ENCODE results near the gene KRT71.

The KRT71 gene

GRCh38 chr12:52541709-52542108 lies 11.2 kb downstream of the KRT71 start:
- Mint-ChIP-seq H3K4me1 (ENCODE audit: low read depth) (peaks cover 4% of the 10 kb centered on the region), H3K27ac (no peak overlapping the region), H3K9me3 (no peaks in the 10 kb centered on the region), H3K27me3 (ENCODE audit: low read depth) (peaks cover 4% of the 10 kb centered on the region), H3K36me3 (ENCODE audit: low read depth) (no peaks in the 10 kb centered on the region), H3K4me3 (no peak overlapping the region)
- DNase-seq (ENCODE audit: low spot score), result no peak

GRCh38 chr12:52540531-52540930 lies 12.4 kb downstream of the KRT71 start:
- no peak overlapping the region for H3K4me3 Mint-ChIP-seq
- H3K4me1 Mint-ChIP-seq (ENCODE audit: low read depth), result peaks cover 4% of the 10 kb centered on the region
- no peak for DNase-seq (ENCODE audit: low spot score)
- no peaks in the 10 kb centered on the region for H3K36me3 Mint-ChIP-seq (ENCODE audit: low read depth)
- H3K9me3 Mint-ChIP-seq, result no peaks in the 10 kb centered on the region
- no peak overlapping the region for H3K27ac Mint-ChIP-seq
- H3K27me3 Mint-ChIP-seq (ENCODE audit: low read depth), result peaks cover 4% of the 10 kb centered on the region

GRCh38 chr12:52539821-52540173 lies 13.1 kb downstream of the KRT71 start:
- Mint-ChIP-seq H3K27ac (no peak overlapping the region), H3K4me3 (no peak overlapping the region), H3K27me3 (ENCODE audit: low read depth) (no peaks in the 10 kb centered on the region), H3K4me1 (ENCODE audit: low read depth) (peaks cover 4% of the 10 kb centered on the region), H3K36me3 (ENCODE audit: low read depth) (no peaks in the 10 kb centered on the region), H3K9me3 (no peaks in the 10 kb centered on the region)
- no peak for DNase-seq (ENCODE audit: low spot score)

- peaks cover 4% of the 10 kb centered on the region for H3K4me1 Mint-ChIP-seq (ENCODE audit: low read depth)
- H3K27me3 Mint-ChIP-seq (ENCODE audit: low read depth), result no peaks in the 10 kb centered on the region
- no peak overlapping the region for H3K4me3 Mint-ChIP-seq
- DNase-seq (ENCODE audit: low spot score), result no peak
- no peak overlapping the region for H3K27ac Mint-ChIP-seq
- H3K36me3 Mint-ChIP-seq (ENCODE audit: low read depth), result no peaks in the 10 kb centered on the region
- no peaks in the 10 kb centered on the region for H3K9me3 Mint-ChIP-seq
These were observed 13.7 kb downstream of the KRT71 start for GRCh38 chr12:52539083-52539820.

GRCh38 chr12:52537101-52537500 lies 15.8 kb downstream of the KRT71 start:
- Mint-ChIP-seq H3K4me1 (ENCODE audit: low read depth) (no peaks in the 10 kb centered on the region), H3K9me3 (no peaks in the 10 kb centered on the region), H3K27me3 (ENCODE audit: low read depth) (no peaks in the 10 kb centered on the region), H3K36me3 (ENCODE audit: low read depth) (no peaks in the 10 kb centered on the region), H3K27ac (no peak overlapping the region), H3K4me3 (no peak overlapping the region)
- no peak for DNase-seq (ENCODE audit: low spot score)

- no peaks in the 10 kb centered on the region for H3K36me3 Mint-ChIP-seq (ENCODE audit: low read depth)
- no peak overlapping the region for H3K4me3 Mint-ChIP-seq
- H3K9me3 Mint-ChIP-seq, result no peaks in the 10 kb centered on the region
- no peaks in the 10 kb centered on the region for H3K27me3 Mint-ChIP-seq (ENCODE audit: low read depth)
- no peak for DNase-seq (ENCODE audit: low spot score)
- H3K4me1 Mint-ChIP-seq (ENCODE audit: low read depth), result no peaks in the 10 kb centered on the region
- H3K27ac Mint-ChIP-seq, result no peak overlapping the region
These were observed 17.4 kb downstream of the KRT71 start for GRCh38 chr12:52535574-52535973.

- Mint-ChIP-seq H3K36me3 (ENCODE audit: low read depth) (no peaks in the 10 kb centered on the region), H3K4me3 (no peak overlapping the region), H3K9me3 (no peaks in the 10 kb centered on the region), H3K27ac (no peak overlapping the region), H3K27me3 (ENCODE audit: low read depth) (no peaks in the 10 kb centered on the region), H3K4me1 (ENCODE audit: low read depth) (no peaks in the 10 kb centered on the region)
- DNase-seq (ENCODE audit: low spot score), result no peak
These were observed 18.5 kb downstream of the KRT71 start for GRCh38 chr12:52534482-52534881.

GRCh38 chr12:52533686-52534470 lies 19.1 kb downstream of the KRT71 start:
- Mint-ChIP-seq H3K4me3 (no peak overlapping the region), H3K4me1 (ENCODE audit: low read depth) (no peaks in the 10 kb centered on the region), H3K27ac (no peak overlapping the region), H3K36me3 (ENCODE audit: low read depth) (no peaks in the 10 kb centered on the region), H3K27me3 (ENCODE audit: low read depth) (no peaks in the 10 kb centered on the region), H3K9me3 (no peaks in the 10 kb centered on the region)
- DNase-seq (ENCODE audit: low spot score), result no peak

- H3K9me3 Mint-ChIP-seq, result no peaks in the 10 kb centered on the region
- no peak overlapping the region for H3K27ac Mint-ChIP-seq
- H3K36me3 Mint-ChIP-seq (ENCODE audit: low read depth), result no peaks in the 10 kb centered on the region
- no peak overlapping the region for H3K4me3 Mint-ChIP-seq
- H3K4me1 Mint-ChIP-seq (ENCODE audit: low read depth), result no peaks in the 10 kb centered on the region
- no peak for DNase-seq (ENCODE audit: low spot score)
- H3K27me3 Mint-ChIP-seq (ENCODE audit: low read depth), result no peaks in the 10 kb centered on the region
These were observed 20.3 kb downstream of the KRT71 start for GRCh38 chr12:52532636-52533035.

GRCh38 chr12:52531566-52532300 lies 21.2 kb downstream of the KRT71 start:
- Mint-ChIP-seq H3K4me1 (ENCODE audit: low read depth) (peaks cover under 1% of the 10 kb centered on the region), H3K27ac (no peak overlapping the region), H3K36me3 (ENCODE audit: low read depth) (no peaks in the 10 kb centered on the region), H3K4me3 (no peak overlapping the region), H3K9me3 (no peaks in the 10 kb centered on the region), H3K27me3 (ENCODE audit: low read depth) (no peaks in the 10 kb centered on the region)
- DNase-seq (ENCODE audit: low spot score), result no peak

- Mint-ChIP-seq H3K4me3 (no peak overlapping the region), H3K27me3 (ENCODE audit: low read depth) (no peaks in the 10 kb centered on the region), H3K4me1 (ENCODE audit: low read depth) (peaks cover 4% of the 10 kb centered on the region), H3K27ac (no peak overlapping the region), H3K36me3 (ENCODE audit: low read depth) (no peaks in the 10 kb centered on the region), H3K9me3 (no peaks in the 10 kb centered on the region)
- DNase-seq (ENCODE audit: low spot score), result no peak
These were observed 22.0 kb downstream of the KRT71 start for GRCh38 chr12:52530905-52531304.

- no peaks in the 10 kb centered on the region for H3K36me3 Mint-ChIP-seq (ENCODE audit: low read depth)
- no peak for DNase-seq (ENCODE audit: low spot score)
- no peaks in the 10 kb centered on the region for H3K27me3 Mint-ChIP-seq (ENCODE audit: low read depth)
- H3K9me3 Mint-ChIP-seq, result no peaks in the 10 kb centered on the region
- H3K27ac Mint-ChIP-seq, result no peak overlapping the region
- H3K4me1 Mint-ChIP-seq (ENCODE audit: low read depth), result peaks cover 4% of the 10 kb centered on the region
- no peak overlapping the region for H3K4me3 Mint-ChIP-seq
These were observed 22.6 kb downstream of the KRT71 start for GRCh38 chr12:52530366-52530765.

GRCh38 chr12:52529846-52530245 lies 23.1 kb downstream of the KRT71 start:
- no peak overlapping the region for H3K27ac Mint-ChIP-seq
- no peak overlapping the region for H3K4me3 Mint-ChIP-seq
- no peaks in the 10 kb centered on the region for H3K36me3 Mint-ChIP-seq (ENCODE audit: low read depth)
- H3K9me3 Mint-ChIP-seq, result no peaks in the 10 kb centered on the region
- DNase-seq (ENCODE audit: low spot score), result no peak
- peaks cover 4% of the 10 kb centered on the region for H3K4me1 Mint-ChIP-seq (ENCODE audit: low read depth)
- no peaks in the 10 kb centered on the region for H3K27me3 Mint-ChIP-seq (ENCODE audit: low read depth)

- H3K27ac Mint-ChIP-seq, result no peak overlapping the region
- H3K36me3 Mint-ChIP-seq (ENCODE audit: low read depth), result no peaks in the 10 kb centered on the region
- H3K4me3 Mint-ChIP-seq, result no peak overlapping the region
- no peaks in the 10 kb centered on the region for H3K27me3 Mint-ChIP-seq (ENCODE audit: low read depth)
- H3K4me1 Mint-ChIP-seq (ENCODE audit: low read depth), result peaks cover 4% of the 10 kb centered on the region
- no peak for DNase-seq (ENCODE audit: low spot score)
- no peaks in the 10 kb centered on the region for H3K9me3 Mint-ChIP-seq
These were observed 23.5 kb downstream of the KRT71 start for GRCh38 chr12:52529417-52529816.
